Left renal pelvis (tissue), 4 donors: ENCODE results near the gene DUSP5. TPM values are rescaled to one million over a fixed set of nuclear protein-coding genes. Genes with fewer than 3 reads are reported as not detected.
"Not testable (repeated sequence)": the region's sequence is repeated elsewhere in the genome, so short reads cannot be mapped to it uniquely, and the experiment has no call there.

ENCODE experiments used
- DNase-seq, 4 donors: peaks; one replicate each; pipeline ENCODE4 v3.0.0-alpha.2; 2013; ENCODE audit warnings: low read depth in 4 of 4, low spot score in 3 of 4
- polyA plus RNA-seq, 4 donors: library from polyadenylated mRNA; unstranded; fragments of 120-200 nt; gene quantifications; one replicate each; pipeline ENCODE4 v1.2.1, GENCODE V29; 2013; ENCODE audit not compliant: insufficient read length in 4 of 4

DUSP5 gene, protein sequence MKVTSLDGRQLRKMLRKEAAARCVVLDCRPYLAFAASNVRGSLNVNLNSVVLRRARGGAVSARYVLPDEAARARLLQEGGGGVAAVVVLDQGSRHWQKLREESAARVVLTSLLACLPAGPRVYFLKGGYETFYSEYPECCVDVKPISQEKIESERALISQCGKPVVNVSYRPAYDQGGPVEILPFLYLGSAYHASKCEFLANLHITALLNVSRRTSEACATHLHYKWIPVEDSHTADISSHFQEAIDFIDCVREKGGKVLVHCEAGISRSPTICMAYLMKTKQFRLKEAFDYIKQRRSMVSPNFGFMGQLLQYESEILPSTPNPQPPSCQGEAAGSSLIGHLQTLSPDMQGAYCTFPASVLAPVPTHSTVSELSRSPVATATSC
- polyA plus RNA-seq, result 10 to 100 TPM in 3 of 4 donors, 1 to 10 TPM in 1; 8.1 to 12.4 (median 10.7) TPM

DNA sequence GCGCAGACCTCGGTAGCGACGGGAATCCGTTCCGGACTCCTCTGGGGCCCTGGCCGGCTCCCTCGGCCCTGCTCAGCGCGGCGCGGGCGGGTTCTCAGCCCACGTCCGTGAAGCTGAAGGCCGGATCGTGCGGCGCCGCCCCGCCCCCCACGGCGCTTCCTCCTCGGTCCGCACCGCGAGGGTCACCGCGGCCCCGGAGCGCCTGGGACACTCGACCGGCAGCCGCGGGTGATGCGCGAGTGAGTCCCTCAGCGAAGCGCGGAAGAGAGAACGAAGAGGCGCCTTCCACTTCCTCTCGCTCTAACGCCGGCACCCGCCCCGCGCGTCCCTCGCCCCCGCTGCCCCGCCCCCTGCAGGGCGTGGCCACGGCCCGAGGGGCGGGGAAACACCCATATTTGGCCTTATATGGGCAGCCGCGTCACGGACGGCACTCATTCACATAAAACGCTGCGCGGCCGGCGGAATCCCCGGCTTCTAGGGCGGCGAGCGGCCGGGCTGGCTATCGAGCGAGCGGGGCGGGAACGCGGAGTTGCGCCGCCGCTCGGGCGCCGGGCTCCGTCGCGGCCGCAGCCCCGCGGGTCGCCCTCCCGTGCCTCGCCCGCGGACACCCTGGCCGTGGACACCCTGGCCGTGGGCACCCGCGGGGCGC, at the start of gene DUSP5:
DUSP5 (plus strand) TSS at position 470 of the 649 bp plus-strand sequence. CDS start 215 bp downstream, outside the sequence.
- DNase-seq, result peak; percentile 81 to 94 (median 92)

DNA sequence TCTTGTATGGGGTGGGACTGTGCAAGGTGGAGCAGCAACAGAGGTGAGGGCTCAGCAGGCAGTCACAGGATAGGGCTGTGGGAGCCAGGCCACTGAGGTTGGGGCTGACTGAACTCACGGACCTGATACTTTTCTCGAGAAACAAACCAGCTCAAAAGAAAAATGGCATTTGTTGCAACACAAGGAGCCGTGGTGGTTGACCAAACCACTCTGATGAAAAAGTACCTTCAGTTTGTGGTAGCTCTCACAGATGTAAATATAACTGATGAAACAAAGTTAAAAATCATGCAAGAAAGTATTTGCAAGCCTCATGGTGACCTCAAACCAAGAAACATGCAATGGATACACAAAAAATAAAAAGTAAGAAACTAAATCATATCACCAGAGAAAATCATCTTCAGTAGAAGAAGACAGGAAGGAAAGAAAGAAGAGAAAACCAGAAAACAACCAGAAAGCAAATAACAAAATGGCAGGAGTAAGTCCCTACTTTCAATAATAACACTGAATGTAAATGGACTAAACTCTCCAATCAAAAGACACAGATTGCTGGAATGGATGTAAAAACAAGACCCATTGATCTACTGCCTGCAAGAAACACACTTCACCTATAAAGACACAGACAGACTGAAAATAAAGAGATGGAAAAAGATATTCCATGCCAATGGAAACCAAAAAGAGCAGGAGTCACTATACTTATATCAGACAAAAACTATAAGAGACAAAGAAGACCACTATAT, 48.9 kb upstream of the DUSP5 start:
- no peak for DNase-seq

DNA sequence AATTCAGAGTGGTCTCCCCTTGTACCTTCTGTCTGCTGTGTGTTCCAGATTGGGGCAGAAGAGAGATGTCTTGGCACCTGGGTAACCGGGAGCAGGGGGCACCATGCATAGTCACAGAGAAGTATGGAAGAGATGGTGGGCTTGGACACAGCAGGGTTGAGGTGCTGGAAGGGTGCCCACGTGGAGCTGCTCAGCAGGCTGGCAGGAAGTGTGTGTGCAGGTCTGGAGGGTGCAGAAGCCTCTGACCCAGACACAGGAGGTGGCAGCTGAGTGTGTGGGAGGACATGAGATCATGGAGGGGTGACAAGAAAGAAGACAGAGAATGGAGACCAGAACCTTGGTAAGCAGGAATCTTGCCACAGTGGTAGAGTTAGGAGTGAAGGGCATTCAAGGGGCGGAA, 42.3 kb upstream of the DUSP5 start:
- DNase-seq, result no peak

DNA sequence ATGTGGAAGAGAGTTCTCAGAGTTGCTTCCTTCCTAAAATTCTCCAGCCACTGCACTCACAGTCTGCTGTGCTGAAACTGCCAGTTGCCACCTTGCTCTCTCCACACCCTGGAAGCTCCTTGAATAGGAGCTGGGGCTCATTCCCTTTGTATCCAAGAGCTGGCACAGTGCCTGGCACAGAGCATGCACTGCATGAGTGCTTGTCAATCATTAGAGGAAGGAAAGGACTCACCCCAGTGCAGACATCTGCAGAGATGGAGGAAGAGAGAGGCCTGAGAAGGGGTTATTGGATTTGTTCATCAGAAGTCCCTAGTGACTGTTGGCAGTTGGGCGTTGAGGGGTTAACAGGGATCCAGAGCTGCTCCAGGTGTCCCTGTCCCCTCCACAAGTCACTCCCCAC, 41.7 kb upstream of the DUSP5 start:
- DNase-seq, result no peak

DNA sequence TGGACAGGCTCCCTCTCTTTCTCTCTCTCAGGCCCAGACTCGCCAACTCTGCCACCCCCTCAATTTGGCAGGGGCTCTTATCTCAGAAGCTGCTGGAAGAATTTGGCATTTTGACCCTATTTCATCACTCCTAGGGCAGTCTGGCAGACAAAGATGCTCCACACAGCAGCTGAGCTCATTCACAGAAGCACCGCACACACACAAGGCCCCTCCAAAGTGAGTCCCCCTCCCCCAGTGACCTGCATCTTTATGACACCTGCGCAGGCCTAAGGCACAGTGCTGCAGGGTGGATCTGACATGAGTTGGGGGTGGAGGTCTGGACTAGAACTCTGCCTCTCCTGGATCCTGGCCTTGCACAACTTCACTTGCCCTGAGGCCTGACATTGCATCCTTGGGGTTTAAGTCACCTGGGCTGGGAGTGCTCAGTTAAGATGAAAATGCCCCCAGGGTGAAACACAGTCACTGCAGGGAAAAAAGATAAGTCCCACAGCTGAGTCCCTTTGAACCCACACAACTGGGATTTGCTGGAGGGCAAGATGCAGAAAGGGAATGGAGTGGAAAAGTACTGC, 41.1 kb upstream of the DUSP5 start:
- no peak for DNase-seq

DNA sequence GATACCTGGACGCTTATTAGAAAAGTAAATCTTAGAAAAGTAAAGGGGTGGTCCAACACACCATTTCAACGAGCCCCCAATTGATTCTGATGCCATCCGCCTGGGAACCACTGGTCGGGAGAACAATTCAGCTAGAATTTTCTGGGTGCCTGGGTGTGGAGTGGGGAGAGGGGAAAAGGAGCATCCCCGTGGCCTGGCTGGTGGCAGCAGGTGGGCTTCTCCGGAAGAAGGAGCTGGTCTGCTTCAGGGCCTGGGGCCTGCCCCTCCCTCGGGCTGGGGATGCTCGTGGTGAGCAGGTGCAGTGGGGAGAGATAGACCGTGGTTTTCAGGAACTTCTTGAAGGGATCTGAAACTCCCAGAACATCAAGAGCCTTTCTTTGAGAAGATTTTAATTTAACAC, 39.9 kb upstream of the DUSP5 start:
- DNase-seq, result no peak

DNA sequence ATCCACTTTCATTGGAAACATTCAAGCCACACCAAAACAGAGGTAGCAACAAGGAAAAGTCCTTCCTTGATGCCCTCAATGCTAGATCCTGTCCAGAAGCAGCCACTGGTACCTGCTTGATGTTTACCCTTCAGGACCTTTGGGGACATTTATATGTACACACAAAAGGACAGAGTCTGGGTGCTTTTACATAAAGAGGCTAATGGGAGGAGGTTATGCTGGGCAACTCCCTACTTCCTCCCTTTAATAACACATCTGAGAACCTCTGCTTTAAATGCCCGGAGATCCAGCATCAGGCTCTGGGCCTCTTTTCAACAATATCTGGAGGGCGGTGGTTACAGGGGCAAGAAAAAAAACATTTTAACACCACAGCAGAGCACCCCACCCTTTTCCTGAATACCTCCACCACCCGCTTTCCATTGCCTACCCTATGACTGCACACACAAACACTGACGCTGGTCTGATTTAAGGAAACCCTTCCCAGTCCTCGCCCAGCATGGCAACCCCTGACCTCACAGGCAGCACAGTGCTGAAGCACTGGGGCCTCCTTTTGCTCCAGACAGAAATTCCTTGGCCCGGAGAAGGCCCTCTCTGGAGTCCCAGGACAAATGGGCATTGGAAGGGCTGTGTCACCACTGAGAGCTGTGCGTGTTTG, 39.3 kb upstream of the DUSP5 start:
- DNase-seq, result no peak

DNA sequence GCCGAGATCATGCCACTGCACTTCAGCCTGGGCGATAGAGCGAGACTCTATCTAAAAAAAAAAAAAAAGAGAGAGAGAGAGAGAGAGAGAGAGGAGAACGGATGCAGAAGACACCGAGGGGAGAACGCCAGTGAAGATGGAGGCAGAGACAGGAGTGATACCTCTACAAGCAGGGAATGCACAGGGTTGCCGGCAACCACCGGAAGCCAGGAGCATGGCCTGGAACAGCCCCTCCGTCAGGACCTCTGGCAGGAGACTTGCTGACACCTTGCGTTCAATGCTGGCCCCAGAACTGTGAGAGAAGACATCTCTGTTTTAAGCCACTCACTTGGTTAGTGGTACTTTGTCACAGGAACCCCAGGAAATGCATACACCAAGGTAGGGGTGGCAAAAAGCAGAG, 38.1 kb upstream of the DUSP5 start:
- DNase-seq, result no peak

DNA sequence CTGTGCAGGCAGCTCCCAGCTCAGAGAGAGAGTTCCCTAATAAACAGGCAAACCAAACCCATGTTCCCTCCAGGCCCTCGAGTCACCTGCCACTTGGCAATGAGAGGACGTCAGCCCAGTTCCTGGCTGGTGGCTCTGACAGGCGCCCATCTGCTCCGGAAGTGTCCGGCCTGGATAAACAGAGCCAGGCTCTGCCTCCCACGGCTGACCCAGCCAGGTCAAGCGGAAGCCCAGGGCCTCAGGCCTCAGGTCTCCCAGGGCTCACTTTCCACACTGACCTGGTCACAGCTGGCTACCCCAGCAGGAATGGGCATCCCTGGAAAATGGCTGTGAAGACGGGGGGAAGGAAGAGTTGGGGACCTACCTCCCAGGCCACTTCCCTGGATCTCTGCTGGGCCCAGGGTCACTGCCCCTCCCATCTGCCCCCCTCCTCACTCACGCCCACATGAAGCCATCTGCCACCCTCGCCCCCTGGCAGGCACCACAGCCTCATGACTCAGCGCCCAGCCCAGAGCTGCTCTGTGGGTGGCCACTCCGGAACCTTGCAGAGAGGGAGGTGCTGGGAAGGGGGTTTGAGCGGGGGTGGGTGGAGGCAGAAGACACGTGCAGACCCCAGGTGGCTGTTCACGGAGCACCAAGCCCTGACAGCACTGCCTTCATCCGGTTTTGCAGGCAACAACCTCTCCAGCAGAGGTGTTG, 37.4 kb upstream of the DUSP5 start:
- no peak for DNase-seq

DNA sequence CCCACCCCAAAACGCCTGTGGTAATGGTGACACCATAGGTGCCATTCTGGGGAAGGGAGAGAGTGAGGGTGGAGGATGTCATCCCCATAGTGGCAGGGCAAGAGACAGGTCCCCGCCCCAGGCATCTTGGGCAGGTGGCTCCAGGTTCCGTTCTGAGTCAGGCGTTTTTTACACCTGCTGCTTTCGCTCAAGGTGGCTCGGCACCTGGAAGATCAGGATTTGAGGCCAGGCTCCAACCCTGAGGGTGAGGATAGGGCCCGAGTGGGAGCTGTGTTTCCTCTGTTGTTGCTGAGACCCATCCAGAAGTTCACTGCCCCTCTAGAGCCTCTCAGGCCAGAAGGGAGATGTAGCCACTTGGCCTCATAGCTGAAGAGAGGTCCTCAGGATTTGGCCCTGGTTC, 36.6 kb upstream of the DUSP5 start:
- DNase-seq, result no peak

DNA sequence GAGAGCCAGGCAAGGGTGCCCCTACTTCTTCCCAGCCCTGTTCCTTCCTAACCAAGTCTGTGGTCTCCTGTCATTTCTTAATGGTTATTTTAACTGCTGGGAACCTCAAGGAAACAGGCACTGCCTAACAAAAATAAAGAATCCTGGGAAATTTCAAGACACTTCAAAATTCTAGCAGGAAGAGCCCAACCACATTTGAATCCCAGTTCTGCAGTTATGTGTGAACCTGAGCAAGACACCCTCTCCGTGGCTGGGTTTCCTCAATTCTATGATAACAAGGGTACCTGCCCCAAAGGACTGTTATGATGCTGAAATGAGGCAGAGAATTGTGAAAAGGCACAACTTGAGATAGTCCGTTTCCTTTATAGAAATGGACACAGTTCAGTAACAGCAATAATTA, 36.2 kb upstream of the DUSP5 start:
- no peak for DNase-seq

DNA sequence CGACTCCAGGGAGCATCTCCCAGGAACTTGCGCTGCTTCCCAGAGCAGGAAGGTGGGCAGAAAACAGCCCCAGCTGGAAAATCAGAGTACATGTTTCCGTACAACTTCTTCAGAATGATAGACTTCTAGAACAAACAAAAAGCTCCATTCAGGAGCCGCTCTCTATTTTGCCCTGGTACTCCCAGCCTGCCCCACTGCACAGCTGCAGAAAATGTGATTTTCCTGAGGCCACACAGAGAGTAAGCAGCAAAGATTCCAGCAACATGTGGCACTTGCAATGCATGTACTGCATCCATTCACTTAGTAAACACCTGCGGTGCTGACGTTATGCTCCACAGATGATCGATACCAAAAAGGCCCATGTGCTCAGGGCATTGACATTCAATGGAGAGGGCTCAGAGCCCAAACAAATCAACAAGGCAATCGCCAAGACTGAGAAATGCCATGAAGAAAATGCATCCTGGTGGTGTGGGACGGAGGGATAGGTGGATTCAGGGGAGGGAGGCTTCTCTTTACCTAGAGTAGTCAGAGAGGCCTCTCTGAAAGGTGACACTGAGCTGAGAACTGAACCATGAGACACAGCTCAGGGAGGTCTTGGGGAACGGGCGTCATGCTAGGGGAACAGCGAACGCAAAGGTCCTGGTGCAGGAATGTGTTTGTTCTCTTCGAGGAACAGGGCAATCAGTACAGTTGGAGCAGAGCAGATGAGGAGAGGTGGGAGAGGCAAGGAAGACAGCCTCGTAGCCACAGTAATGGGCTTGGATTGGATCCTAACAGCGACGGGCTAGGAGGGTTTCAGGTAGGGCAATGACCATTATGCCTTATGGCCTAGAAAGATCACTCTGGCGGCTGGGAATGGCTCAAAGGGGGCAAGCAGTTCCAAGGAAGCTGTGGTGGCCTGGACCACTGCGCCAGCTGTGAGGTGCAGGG, 35.3 kb upstream of the DUSP5 start:
- DNase-seq, result no peak

DNA sequence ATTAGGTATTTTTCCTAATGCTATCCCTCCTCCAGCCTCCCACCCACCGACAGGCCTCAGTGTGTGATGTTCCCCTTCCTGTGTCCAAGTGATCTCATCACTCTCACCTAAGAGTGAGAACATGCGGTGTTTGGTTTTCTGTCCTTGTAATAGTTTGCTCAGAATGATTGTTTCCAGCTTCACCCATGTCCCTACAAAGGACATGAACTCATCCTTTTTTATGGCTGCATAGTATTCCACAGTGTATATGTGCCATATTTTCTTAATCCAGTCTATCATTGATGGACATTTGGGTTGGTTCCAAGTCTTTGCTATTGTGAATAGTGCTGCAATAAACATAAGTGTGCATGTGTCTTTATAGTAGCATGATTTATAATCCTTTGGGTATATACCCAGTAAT, 29.4 kb upstream of the DUSP5 start:
- not testable (repeated sequence) for DNase-seq

DNA sequence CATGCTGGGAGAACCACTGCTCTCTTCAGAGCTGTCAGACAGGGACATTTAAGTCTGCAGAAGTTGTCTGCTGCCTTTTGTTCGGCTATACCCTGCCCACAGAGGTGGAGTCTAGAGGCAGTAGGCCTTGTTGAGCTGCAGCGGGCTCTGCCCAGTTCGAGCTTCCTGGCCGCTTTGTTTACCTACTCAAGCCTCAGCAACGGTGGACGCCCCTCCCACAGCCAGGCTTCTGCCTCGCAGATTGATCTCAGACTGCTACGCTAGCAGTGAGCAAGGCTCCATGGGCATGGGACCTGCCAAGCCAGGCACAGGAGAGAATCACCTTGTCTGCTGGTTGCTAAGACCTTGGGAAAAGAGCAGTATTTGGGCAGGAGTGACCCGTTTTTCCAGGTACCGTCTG, 27.2 kb upstream of the DUSP5 start:
- DNase-seq, result not testable (repeated sequence)

DNA sequence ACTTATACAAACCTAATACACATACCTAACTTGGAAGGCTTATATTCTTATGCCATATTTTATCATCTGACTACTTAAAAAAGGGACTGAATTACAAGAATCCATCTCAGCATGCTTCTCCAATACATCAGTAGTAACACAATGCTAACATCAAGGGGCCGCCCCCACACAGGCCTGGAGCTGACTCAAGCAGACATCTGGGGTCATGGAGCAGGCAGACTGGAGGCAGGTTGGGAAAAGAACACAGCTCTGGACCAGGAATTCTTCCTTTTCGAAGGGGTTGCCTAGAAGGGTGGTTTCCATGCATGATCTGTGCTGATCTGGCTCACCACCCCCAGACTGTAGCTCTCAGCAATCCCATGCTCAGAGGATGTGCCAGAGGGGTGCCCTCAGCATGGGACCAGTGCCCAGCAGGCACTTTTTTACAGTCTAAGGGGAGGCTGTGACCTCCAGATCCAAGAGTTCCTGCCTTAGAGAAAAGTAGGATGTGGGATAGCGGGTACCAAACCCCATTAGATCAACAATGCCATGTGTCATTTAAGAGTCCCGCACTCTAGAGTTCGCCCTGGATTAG, 26.1 kb upstream of the DUSP5 start:
- no peak for DNase-seq

DNA sequence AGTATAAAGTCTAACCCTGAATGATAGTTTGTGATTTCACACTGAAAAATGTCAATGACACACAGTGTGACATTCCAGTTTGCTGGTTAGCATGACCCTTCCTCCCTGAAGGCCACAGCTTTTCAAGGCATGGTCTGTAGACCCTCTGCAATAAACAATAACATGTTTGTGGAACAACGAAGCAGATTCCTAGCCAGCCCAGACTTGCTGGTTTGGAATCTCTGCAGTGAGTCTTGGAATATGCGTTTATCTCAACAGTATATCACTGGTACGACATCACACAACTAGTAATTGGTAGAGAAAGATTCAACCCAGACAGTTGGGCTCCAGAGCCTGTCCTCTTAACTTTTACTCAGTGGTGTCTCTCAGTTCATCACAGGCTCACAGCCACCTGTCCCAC, 23.7 kb upstream of the DUSP5 start:
- DNase-seq, result no peak

DNA sequence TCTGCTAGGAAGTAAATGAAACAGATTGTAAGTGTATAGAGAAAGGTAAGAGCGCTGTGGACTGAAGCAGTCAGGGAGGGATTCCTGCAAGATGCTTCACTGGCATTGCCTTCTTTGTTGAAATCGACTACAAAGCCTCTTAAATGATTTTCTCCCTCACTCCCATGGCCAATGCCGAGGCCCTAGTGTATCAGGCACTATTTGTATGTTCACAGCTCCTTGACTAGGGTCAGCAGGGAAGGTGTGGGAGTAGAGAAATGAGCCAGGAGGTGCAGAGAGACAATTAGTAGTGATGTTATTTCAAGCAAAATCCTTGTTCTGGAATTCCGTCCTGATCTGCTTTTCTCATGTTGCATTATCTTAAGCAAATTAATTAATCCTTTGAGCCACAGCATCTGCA, 22.9 kb upstream of the DUSP5 start:
- DNase-seq, result no peak

DNA sequence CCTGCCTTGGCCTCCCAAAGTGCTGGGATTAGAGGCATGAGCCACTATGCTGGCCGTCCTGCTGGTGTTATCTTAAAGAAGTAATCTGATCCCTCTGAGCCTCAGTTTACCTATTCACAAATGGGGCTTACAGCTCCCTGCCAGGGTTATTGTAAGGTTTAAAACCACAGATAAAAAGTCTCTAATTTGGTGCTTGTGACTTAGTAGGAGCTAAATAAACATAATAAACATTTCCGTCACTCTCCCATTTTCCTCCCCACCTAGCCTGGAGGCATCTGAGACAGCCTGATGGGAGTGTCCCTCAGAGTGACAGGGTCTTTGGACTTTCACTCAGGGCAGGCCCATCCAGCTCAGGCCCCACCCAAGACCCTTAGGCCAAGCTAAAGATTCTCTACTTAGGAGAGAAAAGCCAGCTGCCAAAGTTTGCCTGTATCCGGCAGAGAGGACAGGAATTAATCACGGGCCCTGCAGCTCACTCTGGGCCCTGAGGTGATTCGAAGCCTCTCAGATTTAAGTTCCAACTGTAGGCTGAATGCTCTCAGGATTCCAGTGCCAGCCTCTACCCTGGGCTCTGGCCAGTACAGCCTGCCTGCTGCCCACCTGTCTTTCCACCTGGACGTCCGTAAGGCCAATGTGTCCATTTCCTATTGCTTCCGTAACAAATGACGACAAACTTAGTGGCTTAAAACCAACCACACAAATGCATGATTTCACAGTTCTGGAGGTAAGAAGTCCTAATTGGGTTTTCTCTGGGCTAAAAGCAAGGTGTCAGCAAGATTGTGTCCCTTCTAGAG, 21.8 kb upstream of the DUSP5 start:
- DNase-seq, result no peak
